HEK293T (cell line): ENCODE results near the gene ZNF48.

Experiments
- BHLHE40 ChIP-seq: fragments of 450-650 bp; IDR thresholded peaks from 2 replicates; pipeline ENCODE4 v1.6.1; 2016; ENCODE audit warnings: mild to moderate bottlenecking, moderate library complexity, borderline replicate concordance
- FOXA1 ChIP-seq: fragments of 450-650 bp; IDR thresholded peaks from 2 replicates; pipeline ENCODE4 v1.6.1; 2016; ENCODE audit warnings: mild to moderate bottlenecking
- FOXM1 ChIP-seq: fragments of 450-650 bp; IDR thresholded peaks from 2 replicates; pipeline ENCODE4 v1.6.1; 2017; ENCODE audit warnings: mild to moderate bottlenecking, borderline replicate concordance
- SP1 ChIP-seq: fragments of 450-650 bp; IDR thresholded peaks from 2 replicates; pipeline ENCODE4 v1.6.1; 2017

DNA sequence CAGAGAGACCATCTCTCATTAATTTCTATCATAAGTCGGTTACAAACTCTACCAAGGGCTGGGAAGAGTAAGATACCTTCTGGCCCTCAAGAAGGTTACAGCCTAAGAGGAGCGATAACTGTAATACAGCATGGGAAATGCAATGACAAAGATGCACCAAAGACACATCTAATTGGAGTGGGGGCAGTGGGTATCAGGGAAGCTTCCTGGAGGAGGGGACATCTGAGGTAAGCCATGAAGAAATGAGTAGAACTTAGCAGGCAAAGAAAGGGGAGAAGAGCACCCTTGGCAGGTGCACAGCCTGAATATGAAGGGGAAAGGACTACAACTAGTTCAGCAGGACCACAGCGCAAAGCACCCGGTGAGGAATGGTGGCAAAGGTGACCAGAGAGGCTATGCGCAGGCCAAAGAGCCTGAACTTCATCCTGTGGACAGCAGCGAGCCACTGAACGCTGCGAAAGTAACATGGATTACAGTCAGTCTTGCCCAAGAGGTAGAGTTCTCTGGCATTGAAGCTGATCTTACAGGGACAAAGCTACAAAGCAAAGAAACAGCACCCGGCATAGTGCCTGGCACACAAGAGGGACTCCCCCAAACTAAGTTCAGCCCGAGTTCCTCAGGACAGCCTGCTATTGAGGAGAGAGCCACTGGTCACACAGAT, 27.7 kb upstream of the ZNF48 start:
- no peak for TF ChIP-seq BHLHE40
- TF ChIP-seq FOXM1: no peak
- TF ChIP-seq FOXA1: no peak
- no peak for TF ChIP-seq SP1
